OCI-LY1 (cell line): ENCODE data around the gene BMP4.

ENCODE experiments used
- H2AFZ ChIP-seq: fragments of 200-600 bp; sonication (generic), shearing (Covaris generic); 2 replicates; pipeline ENCODE4 v1.6.0; 2014; ENCODE audit warnings: antibody characterized with exemption, mild to moderate bottlenecking, low read length
- H3F3A ChIP-seq: fragments of 200-600 bp; sonication (generic), shearing (Covaris generic); 2 replicates; pipeline ENCODE4 v1.6.0; 2014; ENCODE audit warnings: mild to moderate bottlenecking, antibody characterized with exemption, low read length, moderate library complexity; ENCODE audit not compliant: insufficient read depth
- H3K27ac ChIP-seq: fragments of 200-600 bp; sonication (generic); 2 replicates; pipeline ENCODE4 v1.5.1; 2014; ENCODE audit warnings: low read length, mixed run types, mild to moderate bottlenecking, low read depth; ENCODE audit not compliant: poor library complexity, severe bottlenecking
- H3K27me3 ChIP-seq: fragments of 200-600 bp; sonication (generic); 2 replicates; pipeline ENCODE4 v1.6.0; 2014; ENCODE audit warnings: antibody characterized with exemption, mild to moderate bottlenecking, low read length, moderate library complexity; ENCODE audit not compliant: insufficient read depth
- H3K36me3 ChIP-seq: fragments of 200-600 bp; sonication (generic); 2 replicates; pipeline ENCODE4 v1.6.1; 2014; ENCODE audit warnings: mild to moderate bottlenecking, antibody characterized with exemption, low read length, moderate library complexity, mixed read lengths; ENCODE audit not compliant: insufficient read depth
- H3K4me1 ChIP-seq: fragments of 200-600 bp; sonication (generic); 2 replicates; pipeline ENCODE4 v1.5.1; 2014; ENCODE audit warnings: mild to moderate bottlenecking, low read length, moderate library complexity; ENCODE audit not compliant: insufficient read depth, severe bottlenecking
- H3K4me2 ChIP-seq: fragments of 200-600 bp; sonication (generic), shearing (Covaris generic); 2 replicates; pipeline ENCODE4 v1.6.1; 2014; ENCODE audit warnings: low read length
- H3K4me3 ChIP-seq: fragments of 200-600 bp; sonication (generic); 2 replicates; pipeline ENCODE4 v1.5.1; 2014; ENCODE audit warnings: low read length, low read depth, mild to moderate bottlenecking, mixed read lengths; ENCODE audit not compliant: poor library complexity, severe bottlenecking
- H3K79me2 ChIP-seq: fragments of 200-600 bp; shearing (Covaris generic); 2 replicates; pipeline ENCODE4 v1.6.1; 2016; ENCODE audit warnings: mixed run types, low read length, mixed read lengths; ENCODE audit not compliant: insufficient read depth
- H3K9ac ChIP-seq: fragments of 200-600 bp; sonication (generic), shearing (Covaris generic); 2 replicates; pipeline ENCODE4 v1.6.1; 2014; ENCODE audit warnings: mild to moderate bottlenecking, low read length, mixed read lengths
- H3K9me2 ChIP-seq: fragments of 200-600 bp; sonication (generic), shearing (Covaris generic); 2 replicates; pipeline ENCODE4 v1.6.1; 2014; ENCODE audit warnings: low read depth, mild to moderate bottlenecking, low read length, mixed read lengths
- H3K9me3 ChIP-seq: fragments of 200-600 bp; shearing (Covaris generic); 2 replicates; pipeline ENCODE4 v1.6.1; 2014; ENCODE audit warnings: low read length, mixed read lengths
- H4K20me1 ChIP-seq: fragments of 200-600 bp; sonication (generic), shearing (Covaris generic); 2 replicates; pipeline ENCODE4 v1.6.0; 2016; ENCODE audit warnings: mild to moderate bottlenecking, low read length; ENCODE audit not compliant: insufficient read depth
- CTCF ChIP-seq: fragments of 200-600 bp; sonication (generic), shearing (Covaris generic); IDR thresholded peaks from 2 replicates; pipeline ENCODE4 v1.5.1; 2017; ENCODE audit warnings: mild to moderate bottlenecking, antibody characterized with exemption, low read length, moderate library complexity, mixed read lengths
- EZH2 ChIP-seq: fragments of 200-600 bp; sonication (generic), shearing (Covaris generic); IDR thresholded peaks from 2 replicates; pipeline ENCODE4 v1.8.0; 2017; ENCODE audit warnings: borderline replicate concordance, mixed run types, mild to moderate bottlenecking, antibody characterized with exemption, low read length, moderate library complexity, mixed read lengths

BMP4 gene

DNA sequence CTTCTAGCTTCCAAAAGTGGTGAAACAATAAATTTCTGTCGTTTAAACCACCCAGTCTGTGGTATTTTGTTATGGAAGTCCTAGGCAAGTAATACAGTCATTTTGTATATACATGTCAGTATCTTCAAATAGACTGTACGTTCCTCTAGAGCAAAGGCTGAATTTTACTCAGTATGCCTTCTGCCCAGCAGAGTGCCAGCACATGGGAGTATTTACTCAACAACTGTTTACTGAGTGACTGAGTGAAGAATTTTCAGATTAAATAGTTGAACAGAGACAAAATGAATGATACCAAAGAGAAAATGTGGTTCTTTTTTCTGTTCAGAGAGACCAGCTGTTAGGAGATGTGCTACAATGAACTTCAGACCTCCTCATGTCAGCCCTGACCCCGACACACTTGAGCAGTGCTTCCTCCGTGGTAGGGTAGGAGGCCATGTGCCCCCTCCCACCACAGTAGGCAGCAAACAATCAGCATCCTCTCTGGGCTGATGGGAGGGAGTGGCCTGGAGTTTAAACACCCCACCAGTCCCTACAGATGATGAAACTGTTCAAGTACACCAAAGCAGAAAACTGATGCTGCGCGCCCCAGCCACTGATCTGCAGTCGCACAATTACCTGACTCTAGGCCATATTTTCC, 21.7 kb downstream of the BMP4 start:
- H3K4me2 ChIP-seq, result no peak overlapping the region
- no peaks in the 10 kb centered on the region for H3K9me2 ChIP-seq
- no peaks in the 10 kb centered on the region for H3K27me3 ChIP-seq
- no peaks in the 10 kb centered on the region for H3F3A ChIP-seq
- H3K27ac ChIP-seq, result no peak overlapping the region
- H3K4me1 ChIP-seq, result no peaks in the 10 kb centered on the region
- no peaks in the 10 kb centered on the region for H3K9me3 ChIP-seq
- H3K4me3 ChIP-seq, result no peak overlapping the region
- H3K79me2 ChIP-seq, result no peaks in the 10 kb centered on the region
- H4K20me1 ChIP-seq, result no peaks in the 10 kb centered on the region
- TF ChIP-seq CTCF, result no peak
- TF ChIP-seq EZH2, result no peak
- no peak overlapping the region for H2AFZ ChIP-seq
- no peaks in the 10 kb centered on the region for H3K36me3 ChIP-seq
- H3K9ac ChIP-seq, result no peak overlapping the region

DNA sequence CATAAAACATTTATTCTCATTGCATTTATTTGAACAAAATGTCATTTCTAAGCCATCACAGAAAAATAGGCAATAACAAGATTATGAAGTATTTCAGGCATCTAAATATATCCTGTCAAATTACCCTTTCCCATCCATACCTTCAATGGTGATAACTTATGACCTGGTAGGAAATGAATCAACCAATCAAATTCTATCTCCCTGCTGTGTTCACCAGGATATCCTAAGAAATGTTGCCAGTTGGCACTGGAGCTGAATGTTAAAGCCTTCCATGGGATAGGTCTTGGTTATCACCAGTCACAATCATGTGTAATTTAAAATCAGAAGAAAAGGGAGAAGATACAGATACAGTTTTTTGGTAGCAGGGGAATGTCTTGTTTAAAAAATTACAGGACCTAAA, 23.7 kb downstream of the BMP4 start:
- no peaks in the 10 kb centered on the region for H3K27me3 ChIP-seq
- no peaks in the 10 kb centered on the region for H3K9me3 ChIP-seq
- H3F3A ChIP-seq, result no peaks in the 10 kb centered on the region
- H3K4me3 ChIP-seq, result no peak overlapping the region
- H3K9ac ChIP-seq, result no peak overlapping the region
- no peaks in the 10 kb centered on the region for H3K4me1 ChIP-seq
- TF ChIP-seq EZH2, result no peak
- TF ChIP-seq CTCF, result no peak
- H4K20me1 ChIP-seq, result no peaks in the 10 kb centered on the region
- H3K4me2 ChIP-seq, result no peak overlapping the region
- no peaks in the 10 kb centered on the region for H3K79me2 ChIP-seq
- H3K9me2 ChIP-seq, result no peaks in the 10 kb centered on the region
- H2AFZ ChIP-seq, result no peak overlapping the region; the same call in 1 of the 2 replicates
- no peaks in the 10 kb centered on the region for H3K36me3 ChIP-seq
- no peak overlapping the region for H3K27ac ChIP-seq

- H3F3A ChIP-seq, result no peaks in the 10 kb centered on the region
- no peak overlapping the region for H3K9ac ChIP-seq
- no peaks in the 10 kb centered on the region for H3K4me1 ChIP-seq
- H3K36me3 ChIP-seq, result no peaks in the 10 kb centered on the region
- no peaks in the 10 kb centered on the region for H3K79me2 ChIP-seq
- no peak overlapping the region for H3K27ac ChIP-seq
- H3K4me2 ChIP-seq, result no peak overlapping the region
- no peak overlapping the region for H3K4me3 ChIP-seq
- H2AFZ ChIP-seq, result no peak overlapping the region
- H3K9me2 ChIP-seq, result no peaks in the 10 kb centered on the region
- no peaks in the 10 kb centered on the region for H3K27me3 ChIP-seq
- no peaks in the 10 kb centered on the region for H4K20me1 ChIP-seq
- TF ChIP-seq EZH2, result no peak
- TF ChIP-seq CTCF, result peak; percentile 74
- H3K9me3 ChIP-seq, result no peaks in the 10 kb centered on the region
Observed at GRCh38 chr14:53929871-53930715, 26.5 kb downstream of the BMP4 start.
